ENCODE measurements around the gene PKMYT1. TPM values are rescaled to one million over a fixed set of nuclear protein-coding genes. Genes with fewer than 3 reads are reported as not detected.

The PKMYT1 gene
- polyA plus RNA-seq, 1 donor (not counting 4 experiments of a cell fraction or from before 2014, with no cell fraction given) = 6.9 TPM

GRCh38 chr16:2937170-2937569 is 43.1 kb downstream of the PKMYT1 start:
- no peaks in the 10 kb centered on the region for H3K27me3 ChIP-seq (ENCODE audit: control insufficient read depth, extremely low read depth, insufficient read depth, low read length)
- no peak overlapping the region for H3K9ac ChIP-seq (ENCODE audit: control insufficient read depth, extremely low read depth, insufficient read depth, low read length)
- dilution Hi-C loops (cut with MboI; ENCODE audit: extremely low pct_ligation_motif_present, low sequenced_read_pairs) = no loop called here
- H3K4me1 ChIP-seq (ENCODE audit: control insufficient read depth, extremely low read depth, insufficient read depth, low read length) = no peaks in the 10 kb centered on the region
- H3K4me2 ChIP-seq (ENCODE audit: control insufficient read depth, extremely low read depth, insufficient read depth, low read depth, low read length) = no peak overlapping the region
- peaks cover 2% of the 10 kb centered on the region for H4K20me1 ChIP-seq (ENCODE audit: control insufficient read depth, extremely low read depth, insufficient read depth, low read length)
- H3K79me2 ChIP-seq (ENCODE audit: control insufficient read depth, insufficient read depth, low read length) = no peaks in the 10 kb centered on the region
- no peaks in the 10 kb centered on the region for H3K9me3 ChIP-seq (ENCODE audit: control insufficient read depth, low read depth, low read length)
- no peak overlapping the region for H3K27ac ChIP-seq (ENCODE audit: control insufficient read depth, insufficient read depth, low read length)
- H3K36me3 ChIP-seq (ENCODE audit: control insufficient read depth in 2 of 2, extremely low read depth in 1 of 2, insufficient read depth in 2 of 2, low read length in 2 of 2) = peaks cover 16 to 45% of the 10 kb centered on the region in 2 experiments
- no peak overlapping the region for H2AFZ ChIP-seq (ENCODE audit: control insufficient read depth, low read length)
- DNase-seq (ENCODE audit: low read depth, low spot score) (no peak), FAIRE-seq (no peak)
- no peaks in the 10 kb centered on the region for H3K9me1 ChIP-seq (ENCODE audit: control insufficient read depth, extremely low read depth, insufficient read depth, low read length)
- no peak for TF ChIP-seq EZH2 (IDR thresholded peaks at IDR 0.05; ENCODE audit: low read length)
- TF ChIP-seq, protein P1, sequence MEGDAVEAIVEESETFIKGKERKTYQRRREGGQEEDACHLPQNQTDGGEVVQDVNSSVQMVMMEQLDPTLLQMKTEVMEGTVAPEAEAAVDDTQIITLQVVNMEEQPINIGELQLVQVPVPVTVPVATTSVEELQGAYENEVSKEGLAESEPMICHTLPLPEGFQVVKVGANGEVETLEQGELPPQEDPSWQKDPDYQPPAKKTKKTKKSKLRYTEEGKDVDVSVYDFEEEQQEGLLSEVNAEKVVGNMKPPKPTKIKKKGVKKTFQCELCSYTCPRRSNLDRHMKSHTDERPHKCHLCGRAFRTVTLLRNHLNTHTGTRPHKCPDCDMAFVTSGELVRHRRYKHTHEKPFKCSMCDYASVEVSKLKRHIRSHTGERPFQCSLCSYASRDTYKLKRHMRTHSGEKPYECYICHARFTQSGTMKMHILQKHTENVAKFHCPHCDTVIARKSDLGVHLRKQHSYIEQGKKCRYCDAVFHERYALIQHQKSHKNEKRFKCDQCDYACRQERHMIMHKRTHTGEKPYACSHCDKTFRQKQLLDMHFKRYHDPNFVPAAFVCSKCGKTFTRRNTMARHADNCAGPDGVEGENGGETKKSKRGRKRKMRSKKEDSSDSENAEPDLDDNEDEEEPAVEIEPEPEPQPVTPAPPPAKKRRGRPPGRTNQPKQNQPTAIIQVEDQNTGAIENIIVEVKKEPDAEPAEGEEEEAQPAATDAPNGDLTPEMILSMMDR (optimal IDR thresholded peaks at IDR 0.05 in 1 of 3, IDR thresholded peaks at IDR 0.05 in 1 of 3, conservative IDR thresholded peaks at IDR 0.05 in 1 of 3; ENCODE audit: extremely low read depth in 1 of 3, insufficient read depth in 2 of 3, low read length in 3 of 3) = no peak
- no peak overlapping the region for H3K4me3 ChIP-seq (ENCODE audit: control insufficient read depth in 2 of 3, extremely low read depth in 1 of 3, insufficient read depth in 2 of 3, low read depth in 1 of 3, low read length in 3 of 3)

GRCh38 chr16:2936436-2937011 is 43.7 kb downstream of the PKMYT1 start:
- Histone ChIP-seq H3K4me3 (ENCODE audit: control insufficient read depth in 2 of 3, extremely low read depth in 1 of 3, insufficient read depth in 2 of 3, low read depth in 1 of 3, low read length in 3 of 3) (no peak overlapping the region), H3K27ac (ENCODE audit: control insufficient read depth, insufficient read depth, low read length) (no peak overlapping the region), H4K20me1 (ENCODE audit: control insufficient read depth, extremely low read depth, insufficient read depth, low read length) (peaks cover 2% of the 10 kb centered on the region), H3K4me2 (ENCODE audit: control insufficient read depth, extremely low read depth, insufficient read depth, low read depth, low read length) (no peak overlapping the region), H3K9ac (ENCODE audit: control insufficient read depth, extremely low read depth, insufficient read depth, low read length) (no peak overlapping the region), H3K36me3 (ENCODE audit: control insufficient read depth in 2 of 2, extremely low read depth in 1 of 2, insufficient read depth in 2 of 2, low read length in 2 of 2) (peaks cover 16 to 43% of the 10 kb centered on the region in 2 experiments), H3K9me3 (ENCODE audit: control insufficient read depth, low read depth, low read length) (no peaks in the 10 kb centered on the region), H3K4me1 (ENCODE audit: control insufficient read depth, extremely low read depth, insufficient read depth, low read length) (no peaks in the 10 kb centered on the region), H3K79me2 (ENCODE audit: control insufficient read depth, insufficient read depth, low read length) (no peaks in the 10 kb centered on the region), H3K9me1 (ENCODE audit: control insufficient read depth, extremely low read depth, insufficient read depth, low read length) (no peaks in the 10 kb centered on the region), H3K27me3 (ENCODE audit: control insufficient read depth, extremely low read depth, insufficient read depth, low read length) (no peaks in the 10 kb centered on the region), H2AFZ (ENCODE audit: control insufficient read depth, low read length) (no peak overlapping the region)
- TF ChIP-seq, protein P1 (optimal IDR thresholded peaks at IDR 0.05 in 1 of 3, IDR thresholded peaks at IDR 0.05 in 1 of 3, conservative IDR thresholded peaks at IDR 0.05 in 1 of 3; ENCODE audit: extremely low read depth in 1 of 3, insufficient read depth in 2 of 3, low read length in 3 of 3) = no peak
- TF ChIP-seq EZH2 (IDR thresholded peaks at IDR 0.05; ENCODE audit: low read length) = no peak
- dilution Hi-C loops (cut with MboI; ENCODE audit: extremely low pct_ligation_motif_present, low sequenced_read_pairs) = no loop called here
- no peak for FAIRE-seq
- no peak for DNase-seq (ENCODE audit: low read depth, low spot score)
